GM12878 (cell line): ENCODE data around the gene PROX2. TPM values are rescaled to one million over a fixed set of nuclear protein-coding genes. Genes with fewer than 3 reads are reported as not detected.

ENCODE experiments used
- ATAC-seq: fragments of 200-7000 bp; cut with Tn5 transposase; 3 replicates; pipeline ENCODE4 v1.9.1; 2020; ENCODE audit warnings: mild to moderate bottlenecking, moderate library complexity
- BruUV-seq: library from RNA; stranded (reverse); fragments of 400-500 nt; replicated peaks from 2 replicates; lab custom pipeline; 2021; lab: Mats Ljungman, UMichigan
- CTCF ChIA-PET: fragments of 300-600 bp; sonication (Branson Sonifier 250); formaldehyde crosslinking; extraction: SDS; loops from one replicate; lab custom pipeline; 2021; ENCODE audit warnings: inconsistent platforms; lab: Yijun Ruan, JAX
- POLR2A ChIA-PET: fragments of 350-600 bp; formaldehyde crosslinking; extraction: SDS; loops from one replicate; lab custom pipeline; 2021; ENCODE audit warnings: inconsistent platforms; lab: Charles Lee
- RAD21 ChIA-PET: fragments of 300-600 bp; sonication (Branson Sonifier 250); formaldehyde crosslinking; loops from one replicate; lab custom pipeline; 2023; ENCODE audit warnings: antibody characterized with exemption; ENCODE audit not compliant: unreplicated experiment; lab: Charles Lee
- SMC1A ChIA-PET: fragments of 300-600 bp; sonication (Branson Sonifier 250); formaldehyde crosslinking; loops from one replicate; lab custom pipeline; 2023; ENCODE audit not compliant: unreplicated experiment, uncharacterized antibody; lab: Charles Lee
- DNase-seq: peaks from one replicate; pipeline ENCODE4 v3.0.0-alpha.2; 2011; ENCODE audit warnings: low read depth, low spot score
- FAIRE-seq: peaks from 3 replicates; lab custom pipeline; 2011; peaks lifted over from hg19 to GRCh38; lab: Jason Lieb, UNC
- H2AFZ ChIP-seq: 2 replicates; pipeline ENCODE4 v1.6.0; 2011; ENCODE audit warnings: low read depth, low read length, control low read depth; ENCODE audit not compliant: control insufficient read depth
- H3K27ac ChIP-seq: 2 replicates; pipeline ENCODE4 v1.5.1; 2011; ENCODE audit warnings: control low read depth; ENCODE audit not compliant: control insufficient read depth, insufficient read depth
- H3K27me3 ChIP-seq, 2 experiments: replicated peaks in 1 of 2; 2 replicates each; pipeline versions ENCODE4 v1.6.0 to v1.6.1; 2011; ENCODE audit warnings: low read length in 1 of 2; ENCODE audit not compliant: control insufficient read depth in 2 of 2, insufficient read depth in 2 of 2
- H3K36me3 ChIP-seq, 2 experiments: 2 replicates each; pipeline ENCODE4 v1.5.1; 2011; ENCODE audit warnings: low read length in 1 of 2; ENCODE audit not compliant: control insufficient read depth in 2 of 2, insufficient read depth in 2 of 2
- H3K4me1 ChIP-seq: 2 replicates; pipeline ENCODE4 v1.6.1; 2011; ENCODE audit warnings: mild to moderate bottlenecking, low read length, moderate library complexity, mixed read lengths; ENCODE audit not compliant: control insufficient read depth, insufficient read depth
- H3K4me2 ChIP-seq: 2 replicates; pipeline ENCODE4 v1.6.0; 2011; ENCODE audit warnings: control low read depth; ENCODE audit not compliant: control insufficient read depth, insufficient read depth
- H3K4me3 ChIP-seq: fragments of 200-600 bp; sonication (generic); 2 replicates; pipeline ENCODE4 v1.5.1; 2016
- H3K79me2 ChIP-seq: 2 replicates; pipeline ENCODE4 v1.6.0; 2011; ENCODE audit warnings: low read length; ENCODE audit not compliant: control insufficient read depth, insufficient read depth
- H3K9ac ChIP-seq: 2 replicates; pipeline ENCODE4 v1.8.0; 2011; ENCODE audit warnings: low read length, control low read depth, mixed read lengths; ENCODE audit not compliant: control insufficient read depth, insufficient read depth
- H3K9me3 ChIP-seq: replicated peaks from 3 replicates; pipeline ENCODE4 v1.5.1; 2011; ENCODE audit warnings: mild to moderate bottlenecking, low read length; ENCODE audit not compliant: control insufficient read depth, insufficient read depth
- H4K20me1 ChIP-seq: 2 replicates; pipeline ENCODE4 v1.6.0; 2011; ENCODE audit not compliant: control insufficient read depth, insufficient read depth
- SIN3A ChIP-seq: IDR thresholded peaks from 2 replicates; pipeline ENCODE4 v1.6.1; 2012; ENCODE audit warnings: low read depth, low read length, improper control_type of control experiment
- WGBS: methylation state at CpG from one replicate; pipeline ENCODE4 v1.1.6; 2016; ENCODE audit warnings: low lambda C conversion rate; ENCODE audit not compliant: insufficient replicate concordance, insufficient coverage; ENCODE audit errors: missing lambda C conversion rate; 5-methylcytosine and 5-hydroxymethylcytosine counted together
- in situ Hi-C: fragments of 300-500 bp; cut with MboI; formaldehyde crosslinking; loops from 9 replicates; pipeline ENCODE4 v1.14.3; 2018; ENCODE audit warnings: mixed read lengths
- intact Hi-C: fragments of 100-400 bp; cut with micrococcal nuclease; formaldehyde crosslinking; loops from one replicate; pipeline ENCODE4 v1.14.2; 2022; ENCODE audit not compliant: unreplicated experiment
- polyA plus RNA-seq, 11 experiments: library from polyadenylated mRNA; depleted of rRNA in 4 of 11; unstranded in 6 of 11; stranded (reverse) in 5 of 11; fragments of >200 nt; fragmentation: Nextera tagmentation in 4 of 11; fragmentation: Illumina TruSeq in 1 of 11; extraction: Ambion mirVana in 4 of 11; extraction: Trizol in 1 of 11; gene quantifications; 1 replicate in 1 of 11; 2 replicates in 10 of 11; pipeline versions ENCODE4 v1.2.1 to v1.2.3, GENCODE V29; 2011 to 2016; ENCODE audit warnings: inconsistent platforms in 2 of 11, missing spikeins in 2 of 11, low read depth in 1 of 11
- total RNA-seq, 4 experiments: library from RNA; depleted of rRNA in 3 of 4; stranded (reverse); fragments of >200 nt in 3 of 4; fragmentation: Illumina TruSeq in 1 of 4; extraction: Trizol in 1 of 4; gene quantifications; 2 replicates each; pipeline versions ENCODE4 v1.2.1 to v1.2.3, GENCODE V29; 2013 to 2021
- TF ChIP-seq, protein P1 (sequence below): IDR thresholded peaks from 2 replicates; pipeline ENCODE4 v1.6.1; 2012; ENCODE audit warnings: low read depth, low read length, improper control_type of control experiment
- TF ChIP-seq, protein P2 (sequence below): fragments of 450-650 bp; IDR thresholded peaks from 2 replicates; pipeline ENCODE4 v1.6.1; 2017; ENCODE audit warnings: mild to moderate bottlenecking, low read depth, inconsistent platforms; ENCODE audit not compliant: poor library complexity, severe bottlenecking

PROX2 gene
- total and polyA plus RNA-seq, 10 of the 15 experiments (the other 5 are each of a cell fraction or from before 2014, with no cell fraction given) = 0.04 to 0.42 (median 0.19) TPM

DNA sequence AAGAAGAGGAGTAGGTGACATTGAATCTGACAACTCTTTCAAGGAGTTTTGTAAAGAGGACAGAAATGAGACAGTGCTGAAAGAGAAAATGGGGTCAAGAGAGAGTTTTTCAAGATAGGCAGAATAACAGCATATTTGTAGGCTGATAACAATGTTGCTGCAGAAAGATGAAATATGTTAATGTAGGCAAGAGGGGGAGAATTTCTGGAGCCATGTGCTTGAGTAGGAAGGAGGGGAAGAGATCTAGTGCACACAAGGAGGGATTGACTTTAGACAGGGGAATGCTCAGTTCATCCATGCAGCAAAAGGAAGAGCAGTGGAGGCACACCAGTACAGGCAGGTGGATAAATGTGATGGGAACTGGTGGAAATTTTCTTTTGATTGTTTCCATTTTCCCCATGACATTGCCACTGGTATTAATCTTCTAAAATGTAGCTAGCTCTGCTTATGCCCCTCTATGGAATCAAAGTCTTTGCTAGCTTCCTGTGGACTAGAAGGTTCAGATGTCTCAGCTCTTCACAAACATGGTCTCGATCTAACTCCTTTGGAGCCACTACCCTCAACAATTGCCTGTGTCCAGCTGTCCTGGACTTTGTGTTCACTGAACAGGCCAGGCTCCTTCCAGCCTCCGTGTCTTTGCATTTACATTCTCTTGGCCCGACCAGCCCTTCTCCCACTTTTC is 9.1 kb downstream of the PROX2 start:
- POLR2A ChIA-PET = no interaction called here
- no peak for TF ChIP-seq SIN3A
- TF ChIP-seq, protein P1, sequence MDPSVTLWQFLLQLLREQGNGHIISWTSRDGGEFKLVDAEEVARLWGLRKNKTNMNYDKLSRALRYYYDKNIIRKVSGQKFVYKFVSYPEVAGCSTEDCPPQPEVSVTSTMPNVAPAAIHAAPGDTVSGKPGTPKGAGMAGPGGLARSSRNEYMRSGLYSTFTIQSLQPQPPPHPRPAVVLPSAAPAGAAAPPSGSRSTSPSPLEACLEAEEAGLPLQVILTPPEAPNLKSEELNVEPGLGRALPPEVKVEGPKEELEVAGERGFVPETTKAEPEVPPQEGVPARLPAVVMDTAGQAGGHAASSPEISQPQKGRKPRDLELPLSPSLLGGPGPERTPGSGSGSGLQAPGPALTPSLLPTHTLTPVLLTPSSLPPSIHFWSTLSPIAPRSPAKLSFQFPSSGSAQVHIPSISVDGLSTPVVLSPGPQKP = no peak
- TF ChIP-seq, protein P2, sequence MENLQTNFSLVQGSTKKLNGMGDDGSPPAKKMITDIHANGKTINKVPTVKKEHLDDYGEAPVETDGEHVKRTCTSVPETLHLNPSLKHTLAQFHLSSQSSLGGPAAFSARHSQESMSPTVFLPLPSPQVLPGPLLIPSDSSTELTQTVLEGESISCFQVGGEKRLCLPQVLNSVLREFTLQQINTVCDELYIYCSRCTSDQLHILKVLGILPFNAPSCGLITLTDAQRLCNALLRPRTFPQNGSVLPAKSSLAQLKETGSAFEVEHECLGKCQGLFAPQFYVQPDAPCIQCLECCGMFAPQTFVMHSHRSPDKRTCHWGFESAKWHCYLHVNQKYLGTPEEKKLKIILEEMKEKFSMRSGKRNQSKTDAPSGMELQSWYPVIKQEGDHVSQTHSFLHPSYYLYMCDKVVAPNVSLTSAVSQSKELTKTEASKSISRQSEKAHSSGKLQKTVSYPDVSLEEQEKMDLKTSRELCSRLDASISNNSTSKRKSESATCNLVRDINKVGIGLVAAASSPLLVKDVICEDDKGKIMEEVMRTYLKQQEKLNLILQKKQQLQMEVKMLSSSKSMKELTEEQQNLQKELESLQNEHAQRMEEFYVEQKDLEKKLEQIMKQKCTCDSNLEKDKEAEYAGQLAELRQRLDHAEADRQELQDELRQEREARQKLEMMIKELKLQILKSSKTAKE = no peak

More for the DNA sequence above, 9.1 kb downstream of the PROX2 start:
- RAD21 ChIA-PET = interaction anchor here (2.3 kb wide), 1 partner anchor 39 kb away, joined by 7 read pairs; no protein-coding TSS in a partner anchor
- Histone ChIP-seq H3K9ac (no peak overlapping the region), H3K27ac (no peak overlapping the region), H3K27me3 (no peaks in the 10 kb centered on the region; a peak in 1 of 4 replicates), H4K20me1 (no peaks in the 10 kb centered on the region), H3K4me1 (no peaks in the 10 kb centered on the region), H3K4me2 (no peak overlapping the region), H3K36me3 (no peaks in the 10 kb centered on the region), H2AFZ (no peak overlapping the region), H3K79me2 (no peaks in the 10 kb centered on the region), H3K4me3 (no peak overlapping the region), H3K9me3 (no peaks in the 10 kb centered on the region)
- ATAC-seq (no peak), FAIRE-seq (no peak), DNase-seq (no peak)
- CTCF ChIA-PET = interaction anchor here (1.0 to 20.7 kb wide), 5 partner anchors 8 to 221 kb away, joined by 3 to 289 read pairs (median 8); no protein-coding TSS in a partner anchor
- intact Hi-C loops = loop anchor here (10.0 kb wide), 1 partner anchor 428 kb away; no protein-coding TSS in a partner anchor
- in situ Hi-C loops = no loop called here
- BruUV-seq = no TSS peak
- 95% methylated on average over 3 of the region's 3 CpGs for WGBS
- SMC1A ChIA-PET = interaction anchor here (1.3 to 1.7 kb wide), 2 partner anchors 17 to 38 kb away, joined by 3 to 5 read pairs; no protein-coding TSS in a partner anchor
